ENCODE measurements around the gene KIF26B.

The KIF26B gene

DNA sequence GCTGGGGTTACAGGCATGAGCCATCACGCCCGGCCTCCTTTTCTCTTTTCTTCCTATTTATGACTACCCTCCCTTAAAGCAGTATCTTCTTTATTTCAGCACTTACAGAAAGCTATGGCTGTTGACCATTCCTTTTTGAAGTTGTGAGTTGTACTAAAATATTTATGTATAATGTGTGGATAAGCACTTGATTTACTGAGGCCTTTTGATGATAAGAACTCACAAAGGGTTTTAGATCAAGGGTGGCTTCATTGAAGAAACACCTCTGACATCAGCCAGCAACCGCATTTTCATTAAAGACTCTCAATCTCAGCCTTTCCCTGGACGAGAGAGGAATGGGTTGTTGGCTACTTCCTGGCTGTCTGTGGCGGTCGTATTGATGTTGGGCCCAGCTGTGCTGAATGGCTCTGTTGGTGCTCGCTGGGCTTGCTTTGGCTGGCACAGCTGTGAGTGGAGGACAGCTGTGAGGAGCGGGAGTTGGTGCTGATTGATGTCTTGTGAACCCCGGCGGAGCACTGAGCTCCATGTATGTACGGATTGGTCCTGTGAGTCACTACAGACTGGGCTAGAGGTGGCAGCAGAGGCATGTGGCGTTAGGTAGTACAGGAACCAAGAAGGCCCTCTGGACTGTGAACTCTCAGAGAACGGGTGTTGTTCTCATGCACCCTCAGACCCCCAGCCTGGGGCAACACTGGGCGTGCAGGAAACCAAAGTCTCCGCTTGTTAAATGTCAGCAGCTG is 208.8 kb downstream of the KIF26B start:
- DNase-seq: no peak

DNA sequence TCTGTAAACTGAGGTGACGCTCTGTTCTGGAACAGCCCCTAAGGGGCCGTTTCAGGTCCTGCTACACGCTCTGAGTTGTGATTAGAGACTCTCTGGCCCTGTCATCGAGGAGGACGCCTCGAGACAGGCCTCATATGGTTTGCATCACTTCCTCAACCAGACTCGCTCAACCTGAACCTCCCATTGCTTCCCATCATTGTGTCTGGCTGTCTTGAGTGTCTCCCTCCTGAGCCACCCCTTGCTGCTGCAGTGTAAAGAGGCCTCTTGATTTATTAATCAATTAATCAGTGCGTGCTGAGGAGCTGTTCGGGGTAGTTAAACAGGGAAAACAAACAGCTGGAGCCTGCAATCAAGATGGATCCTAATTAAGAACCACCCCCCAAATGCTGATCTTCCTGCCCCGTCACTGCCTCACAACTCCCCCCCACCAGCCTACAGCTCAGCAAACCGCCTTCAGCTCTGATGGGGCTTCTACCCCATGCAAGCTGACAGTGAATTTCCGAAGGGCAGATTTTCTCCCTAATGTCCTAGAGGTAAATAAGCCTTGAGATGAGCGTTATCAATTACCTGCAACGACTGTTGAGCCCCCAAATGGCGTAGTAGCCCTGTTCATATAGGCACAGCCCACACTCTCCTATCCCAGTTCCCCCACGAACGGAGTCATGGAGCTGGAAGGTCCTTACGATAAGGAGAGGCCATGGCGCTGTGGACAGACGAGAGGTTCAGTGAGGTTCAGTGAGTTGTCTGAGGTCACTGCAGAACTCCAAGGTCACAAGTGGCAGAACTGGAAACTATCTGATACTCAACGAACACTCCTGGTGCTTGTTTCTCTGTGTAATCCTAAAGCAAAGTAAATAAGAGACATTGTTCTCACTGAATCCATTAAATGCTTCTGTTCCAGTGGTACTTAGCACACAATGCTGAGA is 210.6 kb downstream of the KIF26B start:
- DNase-seq: no peak

DNA sequence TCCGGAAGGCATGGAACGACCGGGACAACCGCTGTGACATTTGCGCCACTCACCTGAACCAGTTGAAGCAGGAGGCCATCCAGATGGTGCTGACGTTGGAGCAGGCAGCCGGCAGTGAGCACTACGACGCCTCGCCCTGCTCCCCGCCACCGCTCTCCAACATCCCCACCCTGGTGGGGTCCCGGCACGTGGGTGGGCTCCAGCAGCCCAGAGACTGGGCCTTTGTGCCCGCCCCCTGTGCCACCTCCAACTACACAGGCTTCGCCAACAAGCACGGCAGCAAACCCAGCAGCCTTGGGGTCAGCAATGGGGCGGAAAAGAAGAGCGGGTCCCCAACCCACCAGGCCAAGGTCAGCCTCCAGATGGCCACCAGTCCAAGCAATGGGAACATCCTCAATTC is 212.1 kb downstream of the KIF26B start:
- no peak for DNase-seq

DNA sequence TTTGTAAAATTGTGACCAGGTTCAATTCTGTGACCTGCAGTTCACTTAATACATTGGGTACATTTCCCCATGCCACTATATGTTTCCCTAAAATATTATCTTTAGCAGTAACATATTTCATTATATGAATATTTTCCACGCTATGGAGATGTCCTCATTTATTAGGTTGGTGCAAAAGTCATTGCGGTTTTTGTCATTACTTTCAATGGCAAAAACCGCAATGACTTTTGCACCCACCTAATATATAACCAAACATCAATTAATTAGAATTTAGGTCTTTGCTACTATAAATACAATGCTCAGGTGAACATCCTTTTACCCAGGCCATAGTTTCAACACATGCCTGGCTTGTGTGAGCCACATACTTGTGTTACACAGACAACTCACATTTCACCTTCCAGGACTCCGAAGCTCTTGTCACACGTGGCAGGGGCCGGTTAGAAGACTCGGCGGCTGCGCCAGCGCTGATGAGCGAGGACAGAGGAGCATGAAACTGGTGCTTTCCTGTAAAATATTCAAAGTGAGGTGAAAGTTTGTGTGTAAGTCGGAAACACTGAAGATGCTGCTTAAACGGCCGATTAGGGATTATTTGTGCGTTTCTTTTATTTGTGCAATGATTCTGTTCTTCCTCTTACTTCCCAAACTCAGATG is 215.5 kb downstream of the KIF26B start:
- no peak for DNase-seq

DNA sequence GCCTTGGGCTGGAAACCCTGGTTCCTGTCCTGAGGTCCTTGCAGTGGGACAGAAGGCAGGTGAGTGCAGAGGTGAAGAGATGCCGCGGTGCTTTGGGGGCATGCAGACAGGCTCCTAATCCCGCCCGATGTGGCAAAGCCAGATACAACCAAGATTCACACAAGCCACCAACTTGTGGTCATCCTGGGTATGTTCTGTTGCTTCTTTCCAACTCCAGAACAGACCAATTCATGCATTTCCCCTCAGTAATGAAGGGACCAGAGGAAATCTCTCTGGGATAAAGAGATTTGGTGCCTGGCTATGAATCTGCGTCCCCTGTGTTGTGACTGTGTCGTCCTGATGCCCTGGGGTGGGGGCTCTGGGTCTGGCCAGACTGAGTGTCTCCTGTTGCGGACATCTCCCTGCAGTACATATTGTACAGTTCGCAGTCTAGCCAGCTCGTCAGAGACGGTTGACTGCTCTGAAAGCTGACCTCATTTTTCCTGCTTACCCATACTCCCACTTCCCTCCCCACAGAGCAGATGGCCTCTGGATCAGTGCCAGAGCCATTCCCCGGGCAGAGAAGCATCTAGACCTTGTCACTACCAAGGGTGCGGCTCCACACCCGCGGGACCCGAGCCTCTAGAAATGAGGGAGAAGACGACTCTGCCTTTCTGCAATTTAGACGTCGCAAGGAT is 216.3 kb downstream of the KIF26B start:
- DNase-seq: no peak

DNA sequence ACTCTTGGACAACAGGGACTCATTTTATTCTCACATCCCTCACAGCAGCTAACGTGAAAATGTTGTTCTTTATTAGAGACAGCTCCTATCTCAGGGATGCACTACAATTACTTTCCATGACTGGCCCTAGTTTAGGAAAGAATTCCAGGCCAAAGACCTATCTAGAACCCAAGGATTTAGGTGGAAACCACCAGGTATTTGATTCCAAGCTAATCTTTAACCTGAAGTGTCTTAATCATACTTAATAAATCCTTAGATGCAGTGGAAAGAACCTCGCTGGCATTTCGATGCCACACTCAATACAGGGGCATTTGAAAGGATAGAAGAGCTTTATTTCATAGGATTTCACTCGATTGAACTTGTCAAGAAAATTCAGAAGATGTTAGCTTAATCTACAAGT is 218.3 kb downstream of the KIF26B start:
- no peak for DNase-seq

DNA sequence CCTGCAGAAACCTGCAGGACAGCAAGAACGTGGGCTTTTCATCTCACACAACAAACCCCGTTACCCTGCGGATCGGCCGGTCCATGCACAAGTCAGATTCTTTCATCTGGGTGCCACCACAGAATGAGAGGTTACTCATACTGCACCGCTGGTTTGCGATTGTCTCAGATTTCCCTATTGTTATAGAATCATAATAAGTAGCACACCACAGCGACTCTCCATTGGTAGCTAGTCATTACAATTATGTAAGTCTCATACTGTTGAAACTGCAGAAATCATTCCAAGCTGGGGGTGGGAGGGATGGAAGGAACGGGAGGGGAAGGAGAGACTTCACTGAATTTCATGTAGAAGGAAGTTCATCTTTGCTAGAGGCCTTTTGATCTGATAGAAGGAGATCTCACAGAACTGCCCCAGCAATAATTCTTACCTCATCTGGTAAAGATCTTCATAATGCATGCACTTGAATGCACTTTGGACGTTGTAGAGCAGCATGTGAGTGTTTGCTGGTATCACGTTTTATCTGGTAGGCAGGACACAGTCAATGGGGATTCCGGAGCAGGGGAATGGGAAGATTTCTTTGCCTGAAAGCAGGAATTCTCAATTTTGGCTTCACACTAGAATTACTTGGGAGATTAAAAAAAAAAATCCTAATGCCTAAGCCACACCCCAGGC is 221.1 kb downstream of the KIF26B start:
- DNase-seq: no peak

DNA sequence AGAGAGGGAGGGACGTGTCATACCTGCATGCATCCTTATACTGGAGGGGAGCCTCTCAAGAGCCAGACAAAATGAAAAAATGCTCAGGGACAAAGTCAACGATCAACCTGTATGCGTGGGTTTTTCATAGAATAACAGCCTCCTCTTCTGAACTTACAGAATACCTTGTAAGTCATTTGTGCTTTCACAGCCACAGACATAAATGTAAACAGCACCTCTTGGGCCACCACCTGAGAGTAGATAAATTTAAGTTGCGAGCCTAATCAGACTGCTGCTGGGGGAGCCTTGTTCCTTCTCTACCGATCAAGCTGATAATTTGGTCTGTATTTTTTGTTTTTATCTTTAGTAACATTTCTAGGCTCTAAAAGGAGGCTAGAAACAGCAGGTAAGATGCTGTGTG is 223.1 kb downstream of the KIF26B start:
- no peak for DNase-seq

DNA sequence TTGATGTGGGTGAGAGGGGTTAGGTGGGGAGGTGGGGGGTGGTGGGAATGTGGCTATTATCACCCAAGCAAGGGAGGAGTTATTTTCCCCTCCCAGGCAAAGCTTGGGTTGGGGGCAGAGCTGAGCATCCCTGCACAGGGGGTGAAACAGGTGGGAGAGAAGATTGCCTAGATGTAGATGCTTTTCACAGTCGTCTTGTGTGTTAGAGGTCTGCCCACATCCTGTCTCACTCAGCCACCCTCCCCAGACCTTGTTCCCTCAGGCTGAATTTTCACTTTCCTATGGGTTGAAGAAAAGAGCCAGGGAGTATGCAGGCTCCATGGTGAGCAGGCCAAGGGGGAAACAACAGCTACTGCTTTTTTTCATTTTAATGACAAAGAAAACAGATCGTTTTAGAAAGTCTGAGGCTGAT is 223.5 kb downstream of the KIF26B start:
- peak; percentile 65 for DNase-seq

DNA sequence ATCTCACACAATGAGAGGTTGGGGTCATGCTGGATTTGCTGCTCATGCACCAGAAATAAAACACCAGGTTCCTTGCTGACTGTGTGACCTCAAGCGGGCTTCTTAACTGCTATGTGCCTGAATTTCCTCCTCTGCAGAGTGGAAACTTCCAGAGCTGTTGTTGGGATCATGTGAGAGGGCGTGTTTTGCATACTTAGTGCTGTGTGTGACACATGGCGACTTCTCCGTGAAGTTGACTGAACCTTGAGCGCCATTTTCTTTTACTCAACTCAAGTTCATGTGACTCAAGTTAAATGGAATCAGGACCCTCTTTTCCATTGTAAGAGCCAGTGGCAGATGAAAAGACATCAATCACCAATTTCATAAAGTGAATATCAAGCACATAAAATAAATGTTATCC is 224.0 kb downstream of the KIF26B start:
- no peak for DNase-seq

DNA sequence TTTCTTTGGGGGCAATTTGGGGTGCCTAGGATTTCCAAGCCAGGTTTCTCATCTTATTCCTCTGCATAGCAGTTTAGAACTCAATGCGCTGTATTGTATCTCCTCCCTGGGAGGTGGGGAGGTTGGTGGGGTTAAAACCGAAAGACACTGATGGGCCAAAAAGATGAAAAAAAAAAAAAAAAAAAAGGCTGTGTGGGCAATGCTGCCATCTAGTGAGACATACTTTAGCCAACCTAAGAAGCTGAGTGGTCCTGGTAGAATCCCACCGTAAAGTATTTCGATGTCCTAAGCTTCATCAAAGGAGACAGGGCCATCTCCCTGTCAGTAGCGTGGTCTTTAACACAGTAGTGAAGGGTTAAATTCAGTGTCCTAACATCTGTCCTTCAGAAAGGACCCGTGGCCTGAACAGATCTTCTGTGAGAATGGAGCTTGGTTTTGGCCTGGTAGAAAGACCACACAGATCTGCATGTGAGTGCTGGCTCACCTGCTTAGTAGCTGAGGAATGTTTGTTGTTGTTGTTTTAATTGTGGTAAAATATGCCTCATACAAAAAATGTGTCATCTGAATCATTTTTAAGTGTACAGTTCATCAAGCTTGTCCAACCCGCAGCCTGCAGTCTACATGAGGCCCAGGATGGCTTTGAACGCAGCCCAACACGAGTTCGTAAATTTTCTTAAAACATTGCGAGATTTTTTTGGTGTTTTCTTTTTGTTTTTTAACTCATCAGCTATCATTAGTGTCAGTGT is 226.2 kb downstream of the KIF26B start:
- DNase-seq: no peak

DNA sequence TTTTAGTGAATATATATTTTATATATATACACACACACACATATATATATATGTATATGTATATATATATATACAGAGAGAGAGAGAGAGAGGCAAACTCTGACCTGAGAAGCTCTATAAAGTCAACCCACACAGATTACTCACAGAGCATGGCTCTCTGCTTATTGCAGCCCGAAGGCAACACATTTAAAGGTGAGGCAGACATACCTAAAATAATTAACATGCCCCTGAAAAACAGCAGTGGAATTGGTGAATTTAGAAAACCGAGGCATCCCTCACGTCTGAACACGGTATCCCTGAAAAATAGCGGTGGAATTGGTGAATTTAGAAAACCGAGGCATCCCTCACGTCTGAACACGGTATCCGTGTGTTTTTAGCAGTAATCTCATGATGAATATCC is 228.2 kb downstream of the KIF26B start:
- DNase-seq: no peak

DNA sequence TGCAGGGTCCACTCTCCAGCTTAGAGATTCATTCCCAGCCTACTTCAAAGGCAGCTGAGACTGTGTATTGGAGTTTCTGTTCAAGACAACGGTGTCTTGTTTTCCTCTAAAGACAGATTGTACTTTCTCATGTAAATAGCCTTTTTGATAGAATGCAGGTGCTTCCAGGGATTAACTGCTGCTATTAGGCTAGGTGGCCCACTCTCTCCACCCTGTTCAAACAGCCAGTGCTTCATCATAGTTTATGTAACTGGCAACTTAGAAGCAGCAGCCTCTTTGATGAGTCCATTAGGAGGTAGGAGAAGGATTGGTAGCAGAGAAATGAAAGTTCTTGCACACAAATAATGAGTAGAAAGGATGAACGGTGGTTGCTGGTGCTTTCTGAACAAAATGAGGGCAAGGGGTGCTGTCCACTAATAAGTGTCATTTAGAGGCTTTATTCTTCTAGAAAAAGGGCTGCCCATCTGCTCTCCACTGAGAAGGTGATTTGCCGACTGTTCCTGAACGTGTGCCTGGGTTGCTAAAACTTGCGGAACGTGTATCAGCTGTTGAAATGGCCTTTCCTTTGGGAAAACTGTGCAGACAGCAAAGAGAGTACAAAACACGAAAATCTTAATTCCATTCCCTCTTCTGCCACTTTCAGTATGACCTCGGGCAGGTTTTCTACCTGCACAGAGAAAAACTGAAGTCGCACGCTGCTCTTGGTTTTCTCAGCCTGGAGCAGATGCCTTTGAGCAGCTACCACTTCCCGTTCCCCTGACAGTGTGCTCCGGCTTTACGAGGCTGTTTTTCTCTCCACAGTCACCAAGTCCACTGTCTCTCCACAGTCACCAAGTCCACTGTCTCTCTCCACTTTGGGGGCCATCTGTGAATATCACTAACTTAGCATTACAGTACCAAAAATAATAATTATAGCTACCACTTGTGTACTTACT is 228.9 kb downstream of the KIF26B start:
- DNase-seq: no peak

DNA sequence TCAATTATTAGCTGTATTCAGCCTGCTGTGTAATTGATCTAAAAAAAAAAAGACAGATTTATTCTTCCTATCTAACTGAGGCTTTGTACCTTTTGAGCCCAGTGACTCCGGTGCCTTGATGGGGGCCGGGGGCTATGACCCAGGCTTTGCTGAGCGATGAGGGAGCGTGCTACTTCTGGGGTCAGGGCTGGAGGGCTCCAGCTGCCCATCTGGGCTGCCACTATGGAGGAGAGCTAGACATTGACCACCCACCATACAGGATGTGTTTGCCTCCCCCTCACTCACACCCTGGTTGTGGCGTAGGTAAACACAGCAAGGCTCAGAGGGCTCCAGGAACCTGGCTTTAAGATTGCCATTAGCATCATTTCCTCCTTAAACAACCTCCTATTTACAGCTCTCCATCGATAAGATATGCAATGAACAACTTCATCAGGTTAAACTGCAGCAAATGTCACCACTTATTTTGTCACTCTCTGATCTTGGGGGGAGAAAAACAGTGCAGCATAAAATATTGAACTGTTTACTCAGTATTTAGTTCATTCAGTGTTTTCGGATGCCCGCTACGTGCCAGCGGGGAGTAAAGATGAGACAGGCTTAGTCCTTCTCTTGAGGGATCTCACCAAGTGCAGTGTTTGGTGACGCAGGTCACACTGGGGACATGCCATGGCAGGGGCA is 231.6 kb downstream of the KIF26B start:
- DNase-seq: no peak

DNA sequence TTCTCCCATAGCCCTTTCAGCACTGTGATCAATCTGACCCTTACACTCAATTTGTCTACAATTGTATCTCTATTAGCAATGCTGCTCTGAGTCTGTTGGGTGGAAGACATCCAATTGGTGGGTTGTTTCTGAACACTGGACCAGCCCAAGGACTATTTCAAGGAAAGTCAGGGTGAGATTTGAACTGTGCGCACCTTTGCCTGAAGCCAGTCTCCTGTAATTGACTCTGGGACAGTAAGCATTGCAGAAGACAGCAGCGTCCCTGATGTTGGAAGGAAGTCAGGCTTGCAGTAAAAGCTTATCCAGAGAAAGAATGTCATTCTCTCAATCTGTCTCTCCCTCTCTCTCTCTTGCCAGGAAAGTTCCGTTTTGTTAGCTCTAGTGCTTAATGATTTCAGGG is 233.9 kb downstream of the KIF26B start:
- no peak for DNase-seq

DNA sequence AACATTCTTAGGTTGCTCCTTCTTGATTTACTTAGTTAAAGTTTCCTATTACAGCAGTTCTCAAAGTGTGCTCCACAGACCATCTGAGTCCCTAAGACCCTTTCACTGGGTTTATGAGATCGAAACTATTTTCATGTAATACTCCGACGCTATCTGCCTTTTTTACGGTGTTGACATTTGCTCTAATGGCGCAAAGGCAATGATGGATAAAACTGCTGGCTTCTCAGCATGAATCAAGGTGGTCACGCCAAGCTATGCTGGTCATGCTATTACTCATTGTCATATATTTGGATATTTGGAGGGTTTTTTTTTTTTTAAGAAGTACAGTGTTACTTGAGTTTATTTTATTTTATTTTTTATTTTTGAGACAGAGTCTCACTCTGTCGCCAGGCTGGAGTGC is 235.1 kb downstream of the KIF26B start:
- DNase-seq: no peak

DNA sequence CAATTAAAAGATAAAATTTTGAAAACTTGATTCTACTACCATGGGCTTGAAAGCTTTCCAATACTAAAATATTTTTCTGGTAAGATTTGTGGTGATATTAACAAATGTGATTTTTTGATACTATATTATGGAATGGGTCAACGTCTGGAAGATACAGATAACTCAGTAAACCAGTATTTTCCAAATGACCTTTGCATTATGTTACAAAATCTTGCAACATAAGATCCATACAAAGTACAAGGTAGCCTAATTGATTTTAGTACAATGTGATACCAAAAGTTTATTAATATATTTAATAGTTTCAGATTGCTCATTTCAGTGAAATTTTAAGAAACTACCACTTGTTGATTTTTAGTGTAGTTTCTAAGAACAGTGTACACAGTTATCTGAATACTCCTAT is 236.2 kb downstream of the KIF26B start:
- no peak for DNase-seq

DNA sequence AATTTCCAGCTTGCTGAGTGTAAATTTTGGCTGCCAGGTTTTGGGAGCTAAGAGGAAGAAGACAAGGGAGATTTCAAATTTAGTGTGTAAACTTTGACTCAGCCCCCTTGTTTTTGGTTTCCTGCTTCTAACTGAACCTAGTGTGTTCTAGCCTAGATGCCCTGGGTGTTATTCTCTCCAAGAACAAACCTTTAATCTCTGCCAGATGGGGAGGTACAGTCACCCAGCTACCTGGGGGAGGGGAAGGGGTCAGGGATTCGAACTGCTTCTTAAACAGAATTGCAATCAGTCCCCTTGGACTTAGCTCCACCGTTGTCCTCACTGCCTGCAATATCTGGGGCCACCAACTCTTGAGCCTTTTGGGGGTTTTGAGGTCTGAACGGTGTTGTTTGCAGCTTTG is 238.9 kb downstream of the KIF26B start:
- no peak for DNase-seq

DNA sequence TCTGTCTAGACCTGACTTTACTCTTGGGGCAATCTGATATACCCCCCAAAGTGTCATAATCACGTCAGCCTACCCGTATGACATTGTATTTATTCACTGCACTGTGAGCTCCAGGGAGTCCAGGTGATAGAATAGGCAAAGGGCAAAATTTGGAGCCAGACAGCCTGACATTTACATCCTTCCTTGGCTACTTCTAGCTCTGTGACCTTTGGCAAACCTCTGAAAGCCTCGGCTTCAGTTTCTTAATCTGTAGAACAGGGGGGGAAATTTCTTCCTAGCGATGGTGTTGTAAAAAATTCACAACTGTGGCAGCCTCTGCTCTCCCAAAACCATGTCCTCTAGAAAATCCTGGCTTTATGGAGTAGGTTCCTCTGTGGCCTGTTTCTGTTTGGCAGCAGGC is 240.9 kb downstream of the KIF26B start:
- no peak for DNase-seq

DNA sequence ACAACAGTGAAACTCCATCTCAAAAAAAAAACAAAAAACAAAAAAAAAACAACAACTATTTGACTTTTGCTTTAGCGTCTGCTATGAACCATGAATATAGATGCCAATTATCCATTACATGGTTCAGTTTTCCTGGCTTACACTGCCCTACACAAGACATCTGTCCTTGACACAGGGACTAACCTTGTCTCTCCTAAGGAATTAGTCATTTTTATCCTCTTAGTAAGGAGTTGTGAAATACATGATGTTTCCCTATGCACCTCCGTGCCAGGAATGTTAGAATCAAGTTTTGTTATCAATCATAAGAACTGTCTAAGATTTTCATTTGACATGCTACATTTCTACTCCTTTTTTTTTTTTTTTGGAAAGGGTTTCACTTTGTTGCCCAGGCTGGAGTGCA is 241.8 kb downstream of the KIF26B start:
- DNase-seq: peak; percentile 74
